ENCODE data around the gene SPTBN1.
A peak's percentile ranks its signal among the peaks of the same experiment; 100 is the strongest.

The SPTBN1 gene

GRCh38 chr2:54556621-54557121 lies 100.5 kb downstream of the SPTBN1 start:
- Mint-ChIP-seq H3K4me1 (peaks cover 60% of the 10 kb centered on the region), H3K9me3 (no peaks in the 10 kb centered on the region), H3K27ac (peak overlapping the region; percentile 95), H3K4me3 (peak overlapping the region; percentile 98), H3K36me3 (no peaks in the 10 kb centered on the region), H3K27me3 (no peaks in the 10 kb centered on the region)

GRCh38 chr2:54557211-54557600 lies 101.1 kb downstream of the SPTBN1 start:
- Mint-ChIP-seq H3K27me3 (no peaks in the 10 kb centered on the region), H3K4me1 (peaks cover 66% of the 10 kb centered on the region), H3K27ac (peak overlapping the region; percentile 95), H3K4me3 (peak overlapping the region; percentile 98), H3K36me3 (no peaks in the 10 kb centered on the region), H3K9me3 (no peaks in the 10 kb centered on the region)

- Mint-ChIP-seq H3K4me3 (peak overlapping the region; percentile 98), H3K36me3 (no peaks in the 10 kb centered on the region), H3K27me3 (no peaks in the 10 kb centered on the region), H3K27ac (peak overlapping the region; percentile 95), H3K9me3 (no peaks in the 10 kb centered on the region), H3K4me1 (peaks cover 70% of the 10 kb centered on the region)
These were observed 101.6 kb downstream of the SPTBN1 start for GRCh38 chr2:54557601-54558187.

- peak overlapping the region; percentile 94 for H3K27ac Mint-ChIP-seq
These were observed 102.3 kb downstream of the SPTBN1 start for GRCh38 chr2:54558188-54559005.

GRCh38 chr2:54559006-54559445 lies 102.9 kb downstream of the SPTBN1 start:
- no peaks in the 10 kb centered on the region for H3K9me3 Mint-ChIP-seq
- peak overlapping the region; percentile 98 for H3K4me3 Mint-ChIP-seq
- H3K36me3 Mint-ChIP-seq = no peaks in the 10 kb centered on the region
- H3K27ac Mint-ChIP-seq = peak overlapping the region; percentile 94
- H3K4me1 Mint-ChIP-seq = peaks cover 69% of the 10 kb centered on the region
- no peaks in the 10 kb centered on the region for H3K27me3 Mint-ChIP-seq

More at GRCh38 chr2:54558188-54559005, 102.3 kb downstream of the SPTBN1 start:
- Mint-ChIP-seq H3K36me3 (no peaks in the 10 kb centered on the region), H3K9me3 (no peaks in the 10 kb centered on the region), H3K4me1 (peaks cover 70% of the 10 kb centered on the region), H3K27me3 (no peaks in the 10 kb centered on the region), H3K4me3 (peak overlapping the region; percentile 98)

GRCh38 chr2:54559593-54560145 lies 103.5 kb downstream of the SPTBN1 start:
- H3K4me1 Mint-ChIP-seq = peaks cover 72% of the 10 kb centered on the region
- H3K36me3 Mint-ChIP-seq = peaks cover under 1% of the 10 kb centered on the region

GRCh38 chr2:54560146-54560881 lies 104.2 kb downstream of the SPTBN1 start:
- H3K9me3 Mint-ChIP-seq = no peaks in the 10 kb centered on the region
- no peaks in the 10 kb centered on the region for H3K27me3 Mint-ChIP-seq
- peak overlapping the region; percentile 98 for H3K4me3 Mint-ChIP-seq
- H3K4me1 Mint-ChIP-seq = peaks cover 72% of the 10 kb centered on the region
- H3K36me3 Mint-ChIP-seq = peaks cover 1% of the 10 kb centered on the region
- H3K27ac Mint-ChIP-seq = peak overlapping the region; percentile 94

More at GRCh38 chr2:54559593-54560145, 103.5 kb downstream of the SPTBN1 start:
- Mint-ChIP-seq H3K27ac (peak overlapping the region; percentile 94), H3K9me3 (no peaks in the 10 kb centered on the region), H3K4me3 (peak overlapping the region; percentile 98), H3K27me3 (no peaks in the 10 kb centered on the region)

- peak overlapping the region; percentile 94 for H3K27ac Mint-ChIP-seq
- H3K4me1 Mint-ChIP-seq = peaks cover 72% of the 10 kb centered on the region
- no peaks in the 10 kb centered on the region for H3K27me3 Mint-ChIP-seq
- H3K9me3 Mint-ChIP-seq = no peaks in the 10 kb centered on the region
- peak overlapping the region; percentile 98 for H3K4me3 Mint-ChIP-seq
- H3K36me3 Mint-ChIP-seq = peaks cover 1% of the 10 kb centered on the region
These were observed 104.9 kb downstream of the SPTBN1 start for GRCh38 chr2:54561010-54561409.

- Mint-ChIP-seq H3K27ac (peak overlapping the region; percentile 91), H3K9me3 (no peaks in the 10 kb centered on the region), H3K4me3 (peak overlapping the region; percentile 47), H3K4me1 (peaks cover 85% of the 10 kb centered on the region), H3K27me3 (no peaks in the 10 kb centered on the region), H3K36me3 (peaks cover 1% of the 10 kb centered on the region)
These were observed 108.3 kb downstream of the SPTBN1 start for GRCh38 chr2:54564439-54564838.

GRCh38 chr2:54565551-54565950 lies 109.4 kb downstream of the SPTBN1 start:
- peaks cover 1% of the 10 kb centered on the region for H3K36me3 Mint-ChIP-seq
- peak overlapping the region; percentile 35 for H3K4me3 Mint-ChIP-seq

GRCh38 chr2:54566896-54567295 lies 110.8 kb downstream of the SPTBN1 start:
- Mint-ChIP-seq H3K4me1 (peaks cover 95% of the 10 kb centered on the region), H3K36me3 (peaks cover 1% of the 10 kb centered on the region), H3K27ac (peak overlapping the region; percentile 56), H3K4me3 (peak overlapping the region; percentile 6), H3K9me3 (no peaks in the 10 kb centered on the region), H3K27me3 (no peaks in the 10 kb centered on the region)

More at GRCh38 chr2:54565551-54565950, 109.4 kb downstream of the SPTBN1 start:
- Mint-ChIP-seq H3K4me1 (peaks cover 95% of the 10 kb centered on the region), H3K9me3 (no peaks in the 10 kb centered on the region), H3K27me3 (no peaks in the 10 kb centered on the region), H3K27ac (peak overlapping the region; percentile 87)

GRCh38 chr2:54568876-54569321 lies 112.8 kb downstream of the SPTBN1 start:
- Mint-ChIP-seq H3K27ac (peak overlapping the region; percentile 95), H3K4me3 (peak overlapping the region; percentile 88), H3K4me1 (peaks cover 96% of the 10 kb centered on the region), H3K36me3 (peaks cover 1% of the 10 kb centered on the region), H3K27me3 (no peaks in the 10 kb centered on the region), H3K9me3 (no peaks in the 10 kb centered on the region)

GRCh38 chr2:54569745-54570301 lies 113.7 kb downstream of the SPTBN1 start:
- H3K36me3 Mint-ChIP-seq = no peaks in the 10 kb centered on the region

GRCh38 chr2:54570321-54570855 lies 114.3 kb downstream of the SPTBN1 start:
- Mint-ChIP-seq H3K4me3 (peak overlapping the region; percentile 88), H3K9me3 (no peaks in the 10 kb centered on the region), H3K27ac (peak overlapping the region; percentile 95), H3K4me1 (peaks cover 96% of the 10 kb centered on the region), H3K27me3 (no peaks in the 10 kb centered on the region), H3K36me3 (no peaks in the 10 kb centered on the region)

More at GRCh38 chr2:54569745-54570301, 113.7 kb downstream of the SPTBN1 start:
- Mint-ChIP-seq H3K27ac (peak overlapping the region; percentile 95), H3K4me3 (peak overlapping the region; percentile 88), H3K4me1 (peaks cover 96% of the 10 kb centered on the region), H3K9me3 (no peaks in the 10 kb centered on the region), H3K27me3 (no peaks in the 10 kb centered on the region)
